Lower leg skin (tissue), 4 donors: Measurements from ENCODE around the gene VPS13D. TPM values are rescaled to one million over a fixed set of nuclear protein-coding genes. Genes with fewer than 3 reads are reported as not detected.

Source experiments
- DNase-seq, 2 donors: peaks; one replicate each; pipeline ENCODE4 v3.0.0-alpha.2; 2019; ENCODE audit warnings: low spot score in 2 of 2
- H3K4me3 ChIP-seq: fragments of 200-600 bp; sonication (generic); 2 replicates; pipeline ENCODE4 v1.5.1; 2017; ENCODE audit warnings: mild to moderate bottlenecking, low read depth; ENCODE audit not compliant: poor library complexity, severe bottlenecking
- CTCF ChIP-seq, 3 donors: fragments of 450-650 bp; IDR thresholded peaks; one replicate each; pipeline ENCODE4 v1.5.1; 2016; ENCODE audit warnings: antibody characterized with exemption in 3 of 3, mild to moderate bottlenecking in 3 of 3, moderate library complexity in 2 of 3
- POLR2A ChIP-seq, 2 donors: fragments of 450-650 bp; IDR thresholded peaks; one replicate each; pipeline ENCODE4 v1.6.1; 2016 to 2017; ENCODE audit warnings: antibody characterized with exemption in 2 of 2, mild to moderate bottlenecking in 1 of 2, moderate library complexity in 1 of 2
- WGBS, 2 donors: methylation state at CpG; one replicate each; pipeline ENCODE4 v1.1.5; 2018; 5-methylcytosine and 5-hydroxymethylcytosine counted together
- intact Hi-C: fragments of 100-400 bp; cut with DNase I; formaldehyde crosslinking; loops from one replicate; pipeline ENCODE4 v1.15.0; 2023; ENCODE audit warnings: low total_unique reads
- total RNA-seq, 4 donors: library from RNA; depleted of rRNA; stranded (reverse); fragments of >200 nt; gene quantifications; one replicate each; pipeline ENCODE4 v1.1.0, GENCODE V29; 2016

Gene VPS13D
- total RNA-seq, 4 donors from 2014 or later: 96.5 to 200 (median 116) TPM

GRCh38 chr1:12296623-12297022 is 66.8 kb downstream of the VPS13D start:
- DNase-seq: no peak
- H3K4me3 ChIP-seq: no peak overlapping the region
- intact Hi-C loops: no loop called here
- WGBS, 2 donors: 59% methylated on average over 1 of the region's 1 CpG
- no peak for TF ChIP-seq POLR2A (IDR thresholded peaks at IDR 0.05)

- H3K4me3 ChIP-seq: no peak overlapping the region
- TF ChIP-seq CTCF (IDR thresholded peaks at IDR 0.05) (no peak), POLR2A (IDR thresholded peaks at IDR 0.05) (no peak)
- WGBS, 2 donors: 88 to 89% methylated on average over 4 of the region's 4 CpGs
- intact Hi-C loops: no loop called here
- DNase-seq: no peak
Observed at GRCh38 chr1:12300706-12301105, 70.9 kb downstream of the VPS13D start.

- WGBS, 2 donors: 86 to 87% methylated on average over 8 of the region's 8 CpGs
- intact Hi-C loops: no loop called here
- no peak for DNase-seq
- no peak for TF ChIP-seq CTCF (IDR thresholded peaks at IDR 0.05)
- no peak for TF ChIP-seq POLR2A (IDR thresholded peaks at IDR 0.05)
- no peak overlapping the region for H3K4me3 ChIP-seq
Observed at GRCh38 chr1:12301518-12302237, 71.8 kb downstream of the VPS13D start.

GRCh38 chr1:12302798-12303447 is 73.1 kb downstream of the VPS13D start:
- H3K4me3 ChIP-seq: no peak overlapping the region
- no peak for DNase-seq
- intact Hi-C loops: no loop called here
- no peak for TF ChIP-seq POLR2A (IDR thresholded peaks at IDR 0.05)
- TF ChIP-seq CTCF (IDR thresholded peaks at IDR 0.05): no peak
- WGBS, 2 donors: 81 to 84% methylated on average over 2 of the region's 2 CpGs

- TF ChIP-seq CTCF (IDR thresholded peaks at IDR 0.05) (no peak), POLR2A (IDR thresholded peaks at IDR 0.05) (no peak)
- intact Hi-C loops: no loop called here
- no peak overlapping the region for H3K4me3 ChIP-seq
- no peak for DNase-seq
- WGBS, 2 donors: 87 to 93% methylated on average over 8 of the region's 8 CpGs
Observed at GRCh38 chr1:12305377-12305776, 75.5 kb downstream of the VPS13D start.
